GM21526 (cell line): ENCODE results near the gene MAD2L2.

ENCODE experiments used
- ATAC-seq: cut with Tn5 transposase; IDR thresholded peaks from one replicate; pipeline ENCODE4 v1.9.1; 2021; ENCODE audit warnings: moderate library complexity; ENCODE audit not compliant: unreplicated experiment, low FRiP score

The MAD2L2 gene

DNA sequence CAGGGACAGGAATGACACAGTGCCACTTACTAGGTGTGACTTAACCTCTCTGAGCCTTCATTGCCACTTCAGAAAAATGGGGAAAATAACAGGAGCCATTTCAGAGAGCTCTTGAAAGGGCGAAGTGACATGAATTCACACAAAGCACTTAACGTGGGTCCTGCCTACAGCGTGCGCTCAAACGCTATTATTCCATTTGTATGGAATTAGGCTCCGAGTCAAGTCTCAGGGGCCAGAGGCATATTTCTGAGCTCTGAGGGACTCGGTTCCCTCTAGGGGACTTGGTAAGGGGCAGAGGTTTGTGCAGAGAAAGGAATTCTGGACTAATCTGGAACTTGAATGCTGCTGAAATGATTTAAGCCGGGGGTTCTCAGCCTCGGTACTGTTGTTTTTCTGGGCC lies 24.6 kb upstream of the MAD2L2 start:
- ATAC-seq: no peak

DNA sequence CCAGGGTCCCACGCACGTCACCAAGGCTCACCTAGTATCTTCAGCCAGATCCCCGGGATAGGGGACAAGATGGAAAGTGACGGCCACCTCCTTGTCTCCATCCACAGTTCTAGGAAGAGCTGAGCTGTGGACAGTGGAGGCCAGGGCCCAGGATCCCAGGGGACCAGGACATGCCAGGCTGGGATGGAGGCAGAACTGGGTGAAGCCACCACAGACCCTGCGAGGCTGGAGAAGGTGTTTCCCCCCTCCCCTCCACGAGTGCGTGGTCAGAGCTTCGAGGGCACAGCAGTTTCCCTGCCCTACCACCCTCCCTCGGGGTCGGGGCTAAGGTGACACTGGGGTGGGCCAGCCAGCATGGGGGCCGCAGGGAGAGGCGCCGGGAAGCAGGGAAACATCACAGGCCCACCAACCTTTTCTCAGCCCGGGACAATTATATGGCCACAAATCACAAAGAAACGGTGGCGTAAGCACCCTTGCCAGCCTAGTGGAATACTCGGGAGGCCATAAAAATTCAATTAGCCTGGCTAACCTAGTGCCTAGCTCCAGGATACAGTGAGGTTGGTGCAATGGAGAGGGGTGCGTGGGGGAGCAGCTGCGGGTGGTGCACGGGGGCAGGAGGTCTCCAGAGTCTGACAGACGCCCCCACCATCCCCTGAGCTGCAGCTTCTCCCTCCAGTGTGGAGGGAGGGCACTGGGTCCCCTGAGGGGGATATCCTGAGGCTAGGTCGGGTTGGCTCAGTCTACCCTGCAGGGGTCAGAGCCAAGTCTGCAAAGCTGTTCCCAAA lies 23.9 kb upstream of the MAD2L2 start:
- no peak for ATAC-seq

DNA sequence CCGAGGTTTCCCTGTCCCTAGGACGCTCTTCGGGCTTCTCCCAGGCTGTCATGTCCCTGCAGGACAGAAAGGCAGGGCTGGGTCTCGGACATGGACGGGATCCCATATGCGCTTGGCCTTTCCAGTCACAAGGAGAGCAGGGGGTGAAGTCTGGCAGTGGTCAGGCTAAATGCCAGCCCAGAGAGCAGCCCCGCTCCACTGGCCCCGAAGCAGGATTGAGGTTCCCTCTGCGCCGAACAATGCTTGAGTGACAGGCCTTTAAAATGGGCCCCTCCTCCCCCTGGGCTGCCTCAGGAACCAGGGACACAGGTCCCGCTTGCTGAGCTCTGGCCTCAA lies 23.2 kb upstream of the MAD2L2 start:
- no peak for ATAC-seq

DNA sequence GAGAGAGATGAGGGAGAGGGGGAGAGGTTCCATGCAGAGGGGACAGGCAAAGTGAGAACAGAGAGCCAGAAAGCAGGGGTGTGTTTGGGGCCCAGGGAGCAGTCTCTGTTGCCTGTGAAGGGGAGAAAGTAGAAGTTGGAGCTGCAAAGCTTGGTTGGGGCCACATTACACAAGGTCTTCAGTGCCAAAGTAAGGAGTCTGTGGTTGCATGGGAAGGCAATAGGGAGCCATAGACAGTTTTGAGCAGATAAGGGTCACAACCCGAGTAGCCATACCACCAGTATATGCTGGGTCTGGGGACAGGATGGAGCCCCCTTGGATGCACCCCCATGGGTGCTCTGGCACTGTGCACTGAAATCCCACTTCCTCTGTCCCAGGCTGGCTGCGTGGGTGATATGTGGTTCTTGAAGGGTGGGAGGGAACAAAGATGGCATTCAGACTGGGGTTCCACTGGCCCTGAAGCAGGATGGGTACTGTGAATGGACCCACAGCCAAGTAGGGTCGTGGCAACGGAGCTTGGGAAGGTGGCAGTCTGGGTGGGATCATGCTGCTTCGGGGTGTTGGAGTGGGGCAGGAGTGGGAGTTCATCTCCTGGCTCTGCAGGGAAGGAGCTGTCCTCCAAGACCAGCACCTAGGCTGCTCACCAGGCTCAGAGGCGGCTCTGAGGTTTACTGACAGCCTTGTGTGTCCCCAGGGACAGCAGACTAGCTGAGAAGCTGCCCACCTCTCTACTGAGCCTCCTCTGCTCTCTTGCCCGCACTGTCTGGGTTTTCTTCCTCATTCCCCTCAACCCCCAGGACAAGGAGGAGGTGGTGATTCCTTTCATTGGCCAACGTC lies 22.6 kb upstream of the MAD2L2 start:
- no peak for ATAC-seq

DNA sequence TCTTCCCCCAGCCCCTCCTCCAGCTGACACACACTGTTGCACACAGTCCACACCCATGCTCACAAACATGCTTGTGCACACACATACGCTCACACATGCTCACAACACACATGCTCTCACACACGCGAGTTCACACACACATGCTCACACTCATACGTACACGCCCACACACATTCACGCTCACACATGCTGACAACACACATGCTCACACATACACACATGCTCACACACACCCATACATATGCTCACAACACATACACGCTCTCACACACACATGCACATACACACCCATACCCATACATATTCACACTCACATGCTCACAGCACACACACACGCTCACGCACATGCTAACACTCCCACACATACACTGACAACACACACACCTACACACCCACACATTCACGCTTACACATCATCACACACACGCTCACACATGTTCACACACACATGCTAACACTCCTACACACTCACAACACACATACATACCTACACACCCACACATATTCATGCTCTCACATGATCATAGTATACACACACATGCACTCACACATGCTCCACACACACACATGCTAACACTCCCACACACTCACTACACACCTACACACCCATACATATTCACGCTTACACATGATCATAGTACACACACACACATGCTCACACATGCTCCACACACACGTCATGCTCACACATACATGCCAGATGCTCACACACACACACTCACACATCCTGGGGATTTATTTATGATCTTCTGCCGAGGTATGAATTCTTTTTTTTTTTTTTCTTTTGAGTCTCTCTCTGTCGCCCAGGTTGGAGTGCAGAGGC lies 21.2 kb upstream of the MAD2L2 start:
- no peak for ATAC-seq

DNA sequence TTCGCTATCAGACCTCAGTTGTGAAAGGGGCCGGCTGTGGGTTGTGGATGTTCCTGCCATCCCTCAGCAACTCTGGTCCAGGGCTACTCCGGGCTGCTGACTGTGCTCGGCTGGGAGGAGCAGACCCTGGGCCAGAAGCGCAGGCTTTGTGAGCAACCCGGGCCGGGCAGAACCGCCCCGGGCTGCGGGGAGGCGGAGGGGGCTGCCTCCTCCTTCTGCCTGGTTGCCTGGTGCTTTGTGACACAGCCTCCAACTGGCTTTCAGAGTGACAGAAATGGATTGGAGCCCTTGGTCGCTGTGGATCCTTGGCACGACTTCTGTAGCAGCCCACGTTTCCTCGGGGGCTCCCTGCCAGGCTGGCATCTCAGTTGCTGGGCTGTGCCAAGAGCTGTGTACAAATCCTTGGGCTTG lies 20.6 kb upstream of the MAD2L2 start:
- ATAC-seq: no peak

DNA sequence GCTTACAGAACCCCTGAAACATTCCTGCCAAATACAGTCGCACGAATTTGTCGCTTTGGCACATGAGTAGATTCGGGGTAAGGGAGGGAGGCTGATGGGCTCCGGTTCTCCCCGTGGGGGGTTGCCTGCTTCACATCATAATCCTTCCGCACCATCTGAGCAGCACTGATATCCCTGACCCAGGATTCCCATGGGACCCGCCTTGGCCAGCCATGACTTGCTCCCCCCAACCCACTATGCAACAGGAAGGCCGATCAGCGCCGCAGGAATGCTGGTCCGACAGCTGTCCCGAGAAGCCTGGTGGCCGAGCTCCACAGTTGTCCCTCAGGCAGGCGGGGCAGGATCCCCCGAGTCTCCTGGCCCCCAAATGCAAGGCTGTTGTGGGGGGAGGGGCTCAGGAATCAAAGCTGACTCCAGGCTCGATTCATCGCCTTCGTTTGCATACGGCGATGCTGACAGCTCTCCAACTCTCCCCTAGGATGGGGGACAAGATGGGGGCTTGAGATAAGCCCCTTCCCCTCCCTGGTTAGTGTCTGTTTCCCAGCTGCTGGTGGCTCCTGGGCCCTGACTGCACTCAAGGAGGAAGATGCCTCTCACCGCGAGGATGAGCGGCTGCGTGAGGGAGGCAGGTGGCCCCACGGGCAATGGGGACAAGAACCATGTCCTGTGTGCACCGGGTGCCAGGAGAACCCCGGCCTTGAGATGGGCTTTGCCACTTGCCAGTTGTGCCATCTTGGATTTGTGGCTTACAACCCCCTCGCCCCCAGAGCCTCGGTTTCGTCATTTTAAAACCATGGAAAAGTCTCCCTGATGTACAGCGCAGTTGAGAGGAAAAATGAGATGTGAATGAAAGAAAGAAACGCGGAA lies 19.9 kb upstream of the MAD2L2 start:
- ATAC-seq: no peak

DNA sequence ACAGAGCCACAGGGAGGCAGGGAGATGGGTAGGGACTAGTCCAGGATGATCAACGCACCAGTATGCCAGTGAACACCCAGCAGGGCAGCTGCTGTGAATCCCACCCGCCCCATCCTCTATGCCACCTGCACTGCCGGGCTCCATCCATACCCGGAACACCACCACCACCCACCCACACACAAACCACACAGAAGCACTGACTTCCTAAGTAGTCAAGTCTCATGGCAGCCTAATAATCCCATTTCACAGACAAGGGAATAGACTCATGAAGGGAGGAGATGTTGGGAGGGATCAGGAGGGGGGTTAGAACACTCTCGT lies 16.9 kb upstream of the MAD2L2 start:
- no peak for ATAC-seq

DNA sequence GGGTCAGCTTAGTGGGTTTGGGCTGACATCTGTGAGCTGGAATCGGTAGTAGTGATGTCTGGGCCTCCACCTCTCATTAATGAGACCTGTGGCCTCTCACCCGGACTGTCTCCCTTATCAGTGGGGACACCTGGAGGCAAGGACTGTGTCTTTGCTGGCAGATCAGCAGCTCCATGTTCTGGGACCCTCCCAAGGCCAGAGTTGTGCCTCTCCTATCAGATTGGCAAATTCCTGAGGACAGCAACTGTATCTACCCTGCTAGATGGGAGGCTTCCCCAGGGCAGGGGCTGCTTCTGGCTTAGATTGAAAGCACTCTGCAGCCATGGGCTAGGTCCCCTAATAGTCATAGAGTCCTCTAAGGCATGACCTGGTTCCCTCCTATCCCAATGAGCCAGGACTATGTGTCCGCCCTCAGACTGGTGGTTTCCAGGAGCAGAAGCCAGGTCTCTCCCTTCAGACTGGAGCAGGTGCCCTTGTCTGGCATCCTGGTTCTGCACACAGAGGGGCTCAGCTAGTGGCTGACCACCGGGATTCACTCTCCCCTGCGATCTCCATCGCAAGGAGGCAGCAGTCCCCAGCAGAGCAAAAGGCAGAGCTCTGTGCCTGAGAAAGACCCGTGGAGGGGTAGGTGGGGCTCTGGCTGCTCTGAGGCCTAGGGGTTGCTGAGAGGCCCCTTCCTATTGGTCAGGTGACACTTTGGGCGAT lies 16.4 kb upstream of the MAD2L2 start:
- ATAC-seq: no peak

DNA sequence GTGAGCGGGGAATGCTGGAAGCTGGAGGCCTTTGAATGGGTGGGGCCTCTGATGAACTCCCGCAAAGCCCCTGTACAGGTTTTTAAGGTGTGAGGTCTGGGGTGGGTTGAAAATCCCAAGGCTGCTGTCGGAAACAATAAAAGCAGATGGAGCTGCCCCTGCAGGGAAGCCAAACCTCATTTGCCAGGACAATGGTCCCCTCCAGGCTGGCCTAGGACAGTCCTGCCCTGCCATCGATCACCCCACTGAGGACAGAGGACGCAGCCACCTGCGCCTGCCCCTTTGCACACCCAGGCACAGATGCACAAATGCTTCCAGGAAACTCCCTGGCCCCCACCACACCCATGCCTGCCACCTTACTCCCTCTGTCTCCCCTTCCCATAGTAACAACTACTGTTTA lies 14.9 kb upstream of the MAD2L2 start:
- ATAC-seq: no peak

DNA sequence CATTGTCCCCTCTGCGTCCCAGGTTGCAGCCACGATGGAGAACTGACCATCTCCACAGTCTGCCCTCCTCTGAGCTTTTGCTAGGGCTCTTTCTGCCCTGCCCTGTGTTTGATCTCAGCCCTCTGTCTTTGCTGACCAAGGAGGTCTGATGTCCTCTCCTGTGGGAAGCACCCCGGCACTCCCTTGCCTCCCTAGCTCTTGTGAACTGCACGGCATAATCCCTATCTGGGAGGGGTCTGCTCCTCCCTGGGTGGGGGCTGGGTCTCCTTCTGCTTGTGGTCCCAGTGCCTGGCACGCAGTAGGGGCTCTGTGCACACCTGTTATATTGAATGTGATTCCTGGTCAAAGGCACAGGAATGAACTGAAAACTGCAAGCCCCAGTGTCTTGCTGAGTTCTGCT lies 13.0 kb upstream of the MAD2L2 start:
- no peak for ATAC-seq

DNA sequence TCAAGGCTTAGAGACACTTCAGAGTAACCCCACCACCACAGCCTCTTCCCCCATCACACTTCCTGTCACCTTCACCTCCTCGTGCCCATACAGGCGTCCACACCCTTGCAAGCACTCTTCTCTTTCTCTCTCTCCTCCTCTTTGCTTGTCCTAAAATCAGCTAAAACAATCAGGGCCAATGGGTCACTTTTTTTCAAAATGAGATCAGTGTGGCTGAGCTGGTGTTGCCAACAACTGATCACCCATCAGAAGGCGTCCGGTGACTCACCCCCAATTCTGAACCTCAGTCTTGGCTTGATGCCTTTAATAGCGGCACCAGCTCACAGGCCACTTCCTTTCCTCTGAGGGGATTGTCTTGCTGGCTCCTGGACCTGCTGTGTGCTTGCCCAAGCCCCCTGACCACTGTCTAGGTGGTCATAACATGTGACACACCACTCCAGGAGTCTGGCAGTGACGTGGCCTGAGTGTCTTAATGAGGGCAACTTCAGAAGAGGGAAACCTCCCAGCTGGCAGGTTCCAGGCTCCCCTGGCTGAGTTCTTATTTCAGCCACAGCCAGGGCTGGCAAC lies 12.2 kb upstream of the MAD2L2 start:
- no peak for ATAC-seq

DNA sequence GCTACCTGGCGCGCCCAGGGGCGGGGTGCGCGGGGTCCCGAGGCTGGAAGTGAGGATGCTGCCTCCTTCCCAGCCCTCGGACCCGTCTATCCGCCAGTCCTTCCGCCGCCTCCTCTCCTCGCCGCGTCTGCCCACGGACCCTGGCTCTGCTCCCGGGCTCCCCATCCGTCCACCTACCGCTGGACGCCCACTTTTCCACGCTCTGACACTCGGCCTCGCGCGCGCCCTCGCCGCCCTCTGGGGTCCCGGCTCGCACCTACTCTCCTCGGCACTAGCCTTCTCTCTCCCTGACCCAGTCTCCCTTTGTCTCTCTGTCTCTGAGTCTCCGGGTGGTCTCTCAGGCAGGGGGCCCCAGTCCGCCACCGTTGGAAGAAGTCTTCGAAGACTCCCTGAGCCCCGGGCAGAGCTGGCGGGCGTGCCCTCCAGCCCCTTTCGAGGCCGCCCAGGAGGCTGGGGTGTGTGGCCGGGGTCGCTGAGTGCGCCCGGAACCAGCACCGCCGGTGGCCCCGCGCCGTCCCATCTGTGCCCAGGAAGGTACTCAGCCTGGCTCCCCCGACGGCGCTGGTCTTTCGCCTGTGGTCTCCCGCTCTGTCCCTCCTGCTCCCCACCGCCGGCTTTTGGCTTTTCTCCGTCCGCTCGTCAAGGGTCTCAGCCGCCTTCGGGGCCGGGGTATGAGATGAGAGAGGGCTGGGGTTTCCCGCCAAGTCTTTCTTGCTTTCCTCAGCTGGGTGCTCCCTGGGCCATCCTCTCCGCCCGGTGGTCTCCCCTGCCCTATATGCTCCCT lies 11.2 kb upstream of the MAD2L2 start:
- ATAC-seq: no peak

DNA sequence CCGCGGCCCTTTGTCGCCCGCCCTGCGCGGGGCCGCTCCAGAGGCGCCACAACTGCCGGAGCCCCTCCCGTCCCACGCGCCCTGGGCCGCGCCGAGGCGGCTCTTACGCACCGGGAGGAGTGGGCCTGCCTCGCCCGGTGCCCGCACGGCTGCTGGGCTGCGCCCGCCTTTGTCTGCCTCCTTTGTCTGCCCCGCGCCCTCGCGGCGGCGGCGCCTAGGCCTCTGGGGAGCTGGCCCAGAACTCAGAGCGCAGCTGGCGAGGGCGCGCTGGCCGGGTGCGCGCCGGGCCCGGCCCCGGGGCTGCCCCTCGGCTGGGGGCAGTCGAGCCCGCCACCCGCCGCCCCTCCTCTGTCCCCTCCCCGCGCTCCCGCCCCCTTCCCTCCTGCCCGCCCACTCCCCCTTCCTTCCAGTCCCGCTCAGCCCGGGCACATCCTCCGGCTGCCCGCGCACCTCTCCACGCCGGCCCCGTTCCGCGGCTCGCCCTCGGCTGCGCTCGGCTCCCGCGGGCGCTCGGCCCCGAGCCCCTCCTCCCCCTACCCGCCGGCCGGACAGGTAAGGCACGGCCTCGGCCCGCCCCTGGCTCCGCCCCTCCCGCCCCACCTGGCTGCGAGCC lies 10.5 kb upstream of the MAD2L2 start, which contains the start of gene DRAXIN:
Gene DRAXIN (plus strand): TSS at position 409 of the 613 bp plus-strand sequence. CDS start 14,549 bp downstream, outside the sequence.
- no peak for ATAC-seq

DNA sequence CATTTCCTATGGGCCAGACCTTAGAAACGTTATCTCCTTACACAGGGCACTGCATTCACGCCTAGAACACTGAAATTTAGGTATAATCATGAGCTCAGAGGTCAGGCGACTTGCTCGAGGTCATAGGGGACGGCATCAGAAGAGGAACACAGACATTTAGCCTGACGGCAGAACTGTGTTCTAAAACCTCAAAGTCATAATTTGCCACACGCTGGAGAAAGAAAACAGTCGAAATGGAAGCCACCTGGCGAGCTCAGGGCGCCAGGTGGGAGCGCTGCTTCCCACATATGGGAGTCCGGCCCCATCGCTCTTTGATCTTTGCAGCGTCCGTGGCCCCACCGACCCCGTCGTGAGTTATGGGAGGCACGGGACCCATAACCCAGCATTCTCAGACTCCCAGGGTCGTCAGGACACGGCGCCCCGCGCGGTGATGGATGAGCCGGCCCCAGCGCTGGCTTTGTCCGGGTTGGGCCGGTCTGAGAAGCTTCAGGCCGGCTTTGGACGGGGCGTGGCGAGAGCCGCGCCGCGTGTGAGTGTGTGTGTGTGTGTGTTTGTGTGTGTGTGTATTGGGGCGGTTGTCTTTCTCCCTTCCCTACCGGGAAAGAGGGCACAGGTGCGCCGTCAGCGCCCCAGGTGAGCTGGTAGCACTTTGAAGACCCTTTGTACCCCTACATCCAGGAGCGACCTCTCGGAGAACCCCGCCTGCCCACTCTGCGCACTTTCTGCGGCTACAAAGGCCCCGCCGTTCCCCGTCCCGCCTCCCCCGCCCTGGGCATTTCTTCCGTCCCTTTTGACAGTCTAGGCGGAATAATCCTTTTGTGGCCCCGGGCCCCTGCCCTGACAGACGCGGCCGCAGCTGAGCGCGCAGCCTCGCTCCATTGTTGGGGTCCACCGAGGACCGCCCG lies 9.7 kb upstream of the MAD2L2 start:
- no peak for ATAC-seq

DNA sequence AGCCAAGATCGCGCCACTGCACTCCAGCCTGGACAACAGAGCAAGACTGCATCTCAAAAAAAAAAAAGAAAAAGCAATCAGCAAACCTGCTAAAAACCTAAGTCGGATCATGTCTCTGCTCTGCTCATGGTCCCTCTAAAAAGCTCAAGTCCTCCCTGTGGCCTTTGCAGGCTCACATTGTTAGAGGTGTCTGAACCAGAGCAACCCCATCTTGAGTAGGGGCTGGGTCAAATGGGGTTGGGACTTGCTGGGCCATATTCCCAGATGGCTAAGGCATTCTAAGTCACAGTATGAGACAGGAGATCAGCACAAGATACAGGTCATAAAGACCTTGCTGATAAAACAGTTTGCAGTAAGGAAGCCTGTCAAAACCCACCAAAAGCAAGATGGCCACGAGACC lies 7.6 kb upstream of the MAD2L2 start:
- no peak for ATAC-seq

DNA sequence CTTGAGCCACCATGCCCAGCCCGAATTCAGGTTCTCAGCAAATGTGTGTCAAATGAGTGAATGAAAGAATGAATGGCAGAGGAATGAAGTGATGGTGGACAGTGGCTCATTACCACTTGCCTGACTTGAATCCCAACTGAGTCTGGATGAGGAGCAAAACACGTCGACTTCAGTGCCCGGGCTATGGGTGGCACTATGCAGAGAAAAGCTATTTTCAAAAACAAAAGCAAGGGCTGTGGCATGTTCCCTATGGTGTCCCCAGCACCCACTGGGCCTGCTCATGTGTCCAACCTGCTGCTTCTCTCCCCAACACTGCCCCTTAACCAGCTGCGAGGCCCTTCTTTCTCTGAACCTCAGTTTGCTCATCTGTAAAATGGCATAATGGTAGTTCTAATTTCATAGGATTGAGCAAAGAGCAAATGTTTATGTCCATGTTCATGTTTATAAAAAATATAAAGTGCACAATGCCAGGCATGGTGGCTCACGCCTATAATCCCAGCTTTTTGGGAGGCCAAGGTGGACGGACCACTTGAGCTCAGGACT lies 4.3 kb upstream of the MAD2L2 start:
- no peak for ATAC-seq
